Left lung (tissue), 10 donors: ENCODE data around the gene FBXO36. TPM values are rescaled to one million over a fixed set of nuclear protein-coding genes. Genes with fewer than 3 reads are reported as not detected.

Experiments
- ATAC-seq: fragments of 200-7000 bp; cut with Tn5 transposase; one replicate; pipeline ENCODE4 v1.9.1; 2020; ENCODE audit warnings: moderate library complexity
- DNase-seq, 4 donors: peaks; one replicate each; pipeline ENCODE4 v3.0.0-alpha.2; 2013 to 2020
- H3K27ac ChIP-seq, 2 donors: fragments of 200-600 bp; sonication (generic) in 1 of 2; one replicate each; pipeline versions ENCODE4 v1.5.0 to v1.8.0; 2020 to 2021
- H3K27me3 ChIP-seq, 2 donors: fragments of 200-600 bp; sonication (generic) in 1 of 2; one replicate each; pipeline versions ENCODE4 v1.5.0 to v1.8.0; 2020 to 2021
- H3K36me3 ChIP-seq, 2 donors: fragments of 200-600 bp; sonication (generic) in 1 of 2; one replicate each; pipeline versions ENCODE4 v1.5.0 to v1.8.0; 2020 to 2021
- H3K4me1 ChIP-seq, 2 donors: fragments of 200-600 bp; one replicate each; pipeline ENCODE4 v1.8.0; 2021
- H3K4me3 ChIP-seq, 2 donors: fragments of 200-600 bp; sonication (generic) in 1 of 2; one replicate each; pipeline versions ENCODE4 v1.5.0 to v1.8.0; 2020 to 2021; ENCODE audit warnings: mild to moderate bottlenecking in 1 of 2
- H3K9me3 ChIP-seq, 2 donors: fragments of 200-600 bp; sonication (generic) in 1 of 2; one replicate each; pipeline versions ENCODE4 v1.5.0 to v1.8.0; 2020 to 2021
- CTCF ChIP-seq, 2 donors: fragments of 200-600 bp; sonication (generic) in 1 of 2; IDR thresholded peaks; one replicate each; pipeline versions ENCODE4 v1.5.0 to v1.8.0; 2021; ENCODE audit warnings: antibody characterized with exemption in 2 of 2
- intact Hi-C, 2 donors: fragments of 100-400 bp; cut with DNase I; formaldehyde crosslinking; loops; one replicate each; pipeline versions ENCODE4 v1.11.2 to v1.14.2; 2022
- polyA plus RNA-seq, 6 donors: library from polyadenylated mRNA; unstranded; fragments of 120-200 nt; gene quantifications; one replicate each; pipeline ENCODE4 v1.2.1, GENCODE V29; 2013; ENCODE audit not compliant: insufficient read length in 6 of 6
- total RNA-seq, 2 donors: library from RNA; stranded (reverse); fragmentation: NEBNext Ultra II Directional; extraction: Animal tissue kit (Norgen Biotek cat#: 25700); gene quantifications; one replicate each; pipeline ENCODE4 v1.2.1, GENCODE V29; 2021
- donor health status: DM: no; HTN: yes; CAD: no.
- donor health status: DM: no; HTN: no; CAD: no.

FBXO36 gene
- total and polyA plus RNA-seq, 8 donors = 2.0 to 5.9 (median 5.1) TPM

- Histone ChIP-seq H3K4me1 (peaks cover 0 to 9% of the 10 kb centered on the region in 2 donors), H3K9me3 (no peaks in the 10 kb centered on the region), H3K27ac (no peak overlapping the region), H3K27me3 (no peaks in the 10 kb centered on the region), H3K4me3 (no peak overlapping the region), H3K36me3 (peaks cover 0 to 12% of the 10 kb centered on the region in 2 donors)
- no peak for DNase-seq
- intact Hi-C loops = no loop called here
- ATAC-seq = no peak
- TF ChIP-seq CTCF (IDR thresholded peaks at IDR 0.05) = no peak
Observed at GRCh38 chr2:229887441-229887840, 34.9 kb upstream of the FBXO36 start.

DNA sequence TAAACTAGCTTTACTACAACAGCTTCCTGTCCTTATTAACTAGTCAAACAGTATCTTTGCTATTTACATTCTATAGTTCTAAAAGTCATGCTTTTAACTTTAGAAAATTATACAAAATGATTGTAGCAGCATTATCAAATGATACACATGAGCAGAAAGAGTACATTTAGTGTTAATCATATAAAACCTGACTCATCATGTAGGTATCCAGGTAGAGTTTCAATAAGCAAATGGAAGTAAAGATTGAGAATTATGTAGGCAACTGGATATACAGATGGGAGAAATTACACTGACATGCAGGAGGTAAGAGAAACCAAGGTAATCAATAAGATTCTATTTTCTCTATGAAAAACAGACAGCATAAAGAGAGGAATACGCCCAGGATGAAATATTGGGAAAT is 34.3 kb upstream of the FBXO36 start:
- H3K4me1 ChIP-seq = peaks cover 0 to 9% of the 10 kb centered on the region in 2 donors
- ATAC-seq (no peak), DNase-seq (no peak)
- H3K36me3 ChIP-seq = peaks cover 0 to 12% of the 10 kb centered on the region in 2 donors
- H3K27ac ChIP-seq = no peak overlapping the region
- TF ChIP-seq CTCF (IDR thresholded peaks at IDR 0.05) = no peak
- H3K9me3 ChIP-seq = no peaks in the 10 kb centered on the region
- intact Hi-C loops = no loop called here
- H3K4me3 ChIP-seq = no peak overlapping the region
- no peaks in the 10 kb centered on the region for H3K27me3 ChIP-seq

- intact Hi-C loops = no loop called here
- H3K9me3 ChIP-seq = no peaks in the 10 kb centered on the region
- peaks cover 0 to 9% of the 10 kb centered on the region in 2 donors for H3K4me1 ChIP-seq
- ATAC-seq (no peak), DNase-seq (no peak)
- no peak for TF ChIP-seq CTCF (IDR thresholded peaks at IDR 0.05)
- no peak overlapping the region for H3K27ac ChIP-seq
- H3K4me3 ChIP-seq = no peak overlapping the region
- no peaks in the 10 kb centered on the region for H3K27me3 ChIP-seq
- peaks cover 0 to 12% of the 10 kb centered on the region in 2 donors for H3K36me3 ChIP-seq
Observed at GRCh38 chr2:229889023-229889422, 33.3 kb upstream of the FBXO36 start.

DNA sequence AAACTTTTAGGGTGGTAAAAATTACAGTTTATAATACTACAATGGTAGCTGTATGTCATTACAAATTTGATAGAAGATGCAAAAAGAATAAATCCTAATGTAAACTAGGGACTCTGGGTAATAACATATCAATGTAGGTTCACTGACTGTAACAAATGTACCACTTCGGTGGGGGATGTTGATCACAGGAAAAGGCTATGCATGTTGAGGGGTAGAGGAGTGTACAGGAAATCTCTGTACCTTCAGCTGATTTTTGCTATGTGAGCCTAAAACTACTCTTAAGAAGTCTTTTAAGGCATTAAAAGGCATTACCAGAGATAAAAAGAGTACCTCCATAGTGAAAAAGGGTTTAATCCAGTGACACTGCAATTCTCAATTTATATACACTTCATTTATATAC is 25.4 kb upstream of the FBXO36 start:
- intact Hi-C loops = no loop called here
- peaks cover 0 to 10% of the 10 kb centered on the region in 2 donors for H3K36me3 ChIP-seq
- H3K4me1 ChIP-seq = peaks cover 4 to 32% of the 10 kb centered on the region in 2 donors
- TF ChIP-seq CTCF (IDR thresholded peaks at IDR 0.05) = no peak
- no peaks in the 10 kb centered on the region for H3K27me3 ChIP-seq
- H3K4me3 ChIP-seq = no peak overlapping the region
- H3K9me3 ChIP-seq = no peaks in the 10 kb centered on the region
- ATAC-seq (no peak), DNase-seq (no peak)
- H3K27ac ChIP-seq = no peak overlapping the region

DNA sequence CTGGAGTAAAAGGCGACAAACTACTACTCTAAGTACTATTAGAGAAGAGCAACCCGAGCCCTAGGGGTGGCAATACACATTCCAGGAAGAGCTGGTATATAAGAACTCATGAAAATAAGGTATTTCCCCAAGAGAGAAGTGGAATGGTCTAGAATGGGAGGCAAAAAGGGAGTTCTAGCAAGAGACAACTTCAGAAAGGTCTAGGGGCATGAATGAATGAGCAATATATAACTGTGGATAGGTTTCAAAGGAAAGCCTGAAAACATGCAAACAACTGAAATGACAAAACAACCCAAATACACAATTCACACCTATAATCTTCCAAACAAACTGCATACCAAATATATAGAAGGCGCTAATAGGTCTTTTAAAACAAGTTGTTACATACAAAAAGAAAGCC is 22.7 kb upstream of the FBXO36 start:
- TF ChIP-seq CTCF (IDR thresholded peaks at IDR 0.05) = no peak
- Histone ChIP-seq H3K9me3 (no peaks in the 10 kb centered on the region), H3K27ac (no peak overlapping the region), H3K36me3 (peaks cover 0 to 30% of the 10 kb centered on the region in 2 donors), H3K4me3 (no peak overlapping the region), H3K4me1 (peaks cover 8 to 33% of the 10 kb centered on the region in 2 donors), H3K27me3 (no peaks in the 10 kb centered on the region)
- no peak for ATAC-seq
- no peak for DNase-seq
- intact Hi-C loops = no loop called here
